NCI-H2107 (cell line): ENCODE results near the gene LSP1.

Experiments used
- DNase-seq: peaks from one replicate; lab custom pipeline; 2025; lab: John Stamatoyannopoulos, UW

Gene LSP1

GRCh38 chr11:1917523-1918435 is 64.9 kb downstream of the LSP1 start:
- DNase-seq: no peak

- DNase-seq: no peak
These were observed 65.8 kb downstream of the LSP1 start for GRCh38 chr11:1918436-1919315.

- DNase-seq: no peak
These were observed 66.7 kb downstream of the LSP1 start, which contains the start of gene TNNT3 for GRCh38 chr11:1919391-1920127. TSS of gene TNNT3 (plus strand) at chr11:1919703. CDS start at chr11:1922875, 3,172 bp downstream.

GRCh38 chr11:1920128-1920908 is 67.4 kb downstream of the LSP1 start:
- no peak for DNase-seq

- DNase-seq: no peak
These were observed 68.2 kb downstream of the LSP1 start for GRCh38 chr11:1920909-1921573.

GRCh38 chr11:1921574-1922141 is 68.8 kb downstream of the LSP1 start:
- no peak for DNase-seq

- DNase-seq: no peak
These were observed 69.7 kb downstream of the LSP1 start for GRCh38 chr11:1922481-1923081.

- no peak for DNase-seq
These were observed 70.5 kb downstream of the LSP1 start for GRCh38 chr11:1923201-1923956.

- DNase-seq: no peak
These were observed 71.3 kb downstream of the LSP1 start for GRCh38 chr11:1924181-1924580.

GRCh38 chr11:1924646-1925372 is 71.9 kb downstream of the LSP1 start:
- DNase-seq: no peak

GRCh38 chr11:1925373-1926155 is 72.7 kb downstream of the LSP1 start:
- DNase-seq: no peak

- DNase-seq: no peak
These were observed 73.5 kb downstream of the LSP1 start for GRCh38 chr11:1926156-1927025.

- no peak for DNase-seq
These were observed 74.4 kb downstream of the LSP1 start for GRCh38 chr11:1927026-1927847.

GRCh38 chr11:1927848-1928469 is 75.1 kb downstream of the LSP1 start:
- no peak for DNase-seq

GRCh38 chr11:1928470-1928890 is 75.6 kb downstream of the LSP1 start:
- DNase-seq: no peak
